GM19023 (cell line): Measurements from ENCODE around the gene TMEM37.

Experiments used
- ATAC-seq: cut with Tn5 transposase; IDR thresholded peaks from one replicate; pipeline ENCODE4 v1.9.1; 2021; ENCODE audit warnings: mild to moderate bottlenecking, moderate library complexity; ENCODE audit not compliant: unreplicated experiment

The TMEM37 gene

GRCh38 chr2:119416299-119416923, 15.2 kb upstream of the TMEM37 start:
- no peak for ATAC-seq

GRCh38 chr2:119417908-119418307, 13.7 kb upstream of the TMEM37 start:
- ATAC-seq: no peak

GRCh38 chr2:119419065-119419464, 12.6 kb upstream of the TMEM37 start:
- no peak for ATAC-seq

- no peak for ATAC-seq
Measured at GRCh38 chr2:119419803-119420508, 11.7 kb upstream of the TMEM37 start.

GRCh38 chr2:119421304-119421703, 10.3 kb upstream of the TMEM37 start:
- ATAC-seq: no peak

GRCh38 chr2:119421741-119422140, 9.9 kb upstream of the TMEM37 start:
- ATAC-seq: no peak

- ATAC-seq: no peak
Measured at GRCh38 chr2:119422360-119423107, 9.1 kb upstream of the TMEM37 start.

- no peak for ATAC-seq
Measured at GRCh38 chr2:119423108-119423444, 8.6 kb upstream of the TMEM37 start.

GRCh38 chr2:119423811-119424210, 7.8 kb upstream of the TMEM37 start:
- ATAC-seq: no peak

- no peak for ATAC-seq
Measured at GRCh38 chr2:119424284-119425118, 7.2 kb upstream of the TMEM37 start.

- no peak for ATAC-seq
Measured at GRCh38 chr2:119425119-119425405, 6.6 kb upstream of the TMEM37 start.

GRCh38 chr2:119425620-119426395, 5.8 kb upstream of the TMEM37 start:
- ATAC-seq: no peak

GRCh38 chr2:119426396-119426675, 5.3 kb upstream of the TMEM37 start:
- no peak for ATAC-seq

- no peak for ATAC-seq
Measured at GRCh38 chr2:119426801-119427395, 4.8 kb upstream of the TMEM37 start.

GRCh38 chr2:119427756-119428155, 3.9 kb upstream of the TMEM37 start:
- no peak for ATAC-seq

GRCh38 chr2:119428488-119429224, 3.0 kb upstream of the TMEM37 start:
- ATAC-seq: no peak

- ATAC-seq: no peak
Measured at GRCh38 chr2:119429225-119429981, 2.3 kb upstream of the TMEM37 start.

- ATAC-seq: no peak
Measured at GRCh38 chr2:119430023-119430498, 1.6 kb upstream of the TMEM37 start.
